ENCODE measurements around the gene SIPA1L2.

SIPA1L2 gene, protein sequence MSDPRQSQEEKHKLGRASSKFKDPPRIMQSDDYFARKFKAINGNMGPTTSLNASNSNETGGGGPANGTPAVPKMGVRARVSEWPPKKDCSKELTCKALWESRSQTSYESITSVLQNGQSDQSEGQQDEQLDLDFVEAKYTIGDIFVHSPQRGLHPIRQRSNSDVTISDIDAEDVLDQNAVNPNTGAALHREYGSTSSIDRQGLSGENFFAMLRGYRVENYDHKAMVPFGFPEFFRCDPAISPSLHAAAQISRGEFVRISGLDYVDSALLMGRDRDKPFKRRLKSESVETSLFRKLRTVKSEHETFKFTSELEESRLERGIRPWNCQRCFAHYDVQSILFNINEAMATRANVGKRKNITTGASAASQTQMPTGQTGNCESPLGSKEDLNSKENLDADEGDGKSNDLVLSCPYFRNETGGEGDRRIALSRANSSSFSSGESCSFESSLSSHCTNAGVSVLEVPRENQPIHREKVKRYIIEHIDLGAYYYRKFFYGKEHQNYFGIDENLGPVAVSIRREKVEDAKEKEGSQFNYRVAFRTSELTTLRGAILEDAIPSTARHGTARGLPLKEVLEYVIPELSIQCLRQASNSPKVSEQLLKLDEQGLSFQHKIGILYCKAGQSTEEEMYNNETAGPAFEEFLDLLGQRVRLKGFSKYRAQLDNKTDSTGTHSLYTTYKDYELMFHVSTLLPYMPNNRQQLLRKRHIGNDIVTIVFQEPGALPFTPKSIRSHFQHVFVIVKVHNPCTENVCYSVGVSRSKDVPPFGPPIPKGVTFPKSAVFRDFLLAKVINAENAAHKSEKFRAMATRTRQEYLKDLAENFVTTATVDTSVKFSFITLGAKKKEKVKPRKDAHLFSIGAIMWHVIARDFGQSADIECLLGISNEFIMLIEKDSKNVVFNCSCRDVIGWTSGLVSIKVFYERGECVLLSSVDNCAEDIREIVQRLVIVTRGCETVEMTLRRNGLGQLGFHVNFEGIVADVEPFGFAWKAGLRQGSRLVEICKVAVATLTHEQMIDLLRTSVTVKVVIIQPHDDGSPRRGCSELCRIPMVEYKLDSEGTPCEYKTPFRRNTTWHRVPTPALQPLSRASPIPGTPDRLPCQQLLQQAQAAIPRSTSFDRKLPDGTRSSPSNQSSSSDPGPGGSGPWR (N-terminal part only)

DNA sequence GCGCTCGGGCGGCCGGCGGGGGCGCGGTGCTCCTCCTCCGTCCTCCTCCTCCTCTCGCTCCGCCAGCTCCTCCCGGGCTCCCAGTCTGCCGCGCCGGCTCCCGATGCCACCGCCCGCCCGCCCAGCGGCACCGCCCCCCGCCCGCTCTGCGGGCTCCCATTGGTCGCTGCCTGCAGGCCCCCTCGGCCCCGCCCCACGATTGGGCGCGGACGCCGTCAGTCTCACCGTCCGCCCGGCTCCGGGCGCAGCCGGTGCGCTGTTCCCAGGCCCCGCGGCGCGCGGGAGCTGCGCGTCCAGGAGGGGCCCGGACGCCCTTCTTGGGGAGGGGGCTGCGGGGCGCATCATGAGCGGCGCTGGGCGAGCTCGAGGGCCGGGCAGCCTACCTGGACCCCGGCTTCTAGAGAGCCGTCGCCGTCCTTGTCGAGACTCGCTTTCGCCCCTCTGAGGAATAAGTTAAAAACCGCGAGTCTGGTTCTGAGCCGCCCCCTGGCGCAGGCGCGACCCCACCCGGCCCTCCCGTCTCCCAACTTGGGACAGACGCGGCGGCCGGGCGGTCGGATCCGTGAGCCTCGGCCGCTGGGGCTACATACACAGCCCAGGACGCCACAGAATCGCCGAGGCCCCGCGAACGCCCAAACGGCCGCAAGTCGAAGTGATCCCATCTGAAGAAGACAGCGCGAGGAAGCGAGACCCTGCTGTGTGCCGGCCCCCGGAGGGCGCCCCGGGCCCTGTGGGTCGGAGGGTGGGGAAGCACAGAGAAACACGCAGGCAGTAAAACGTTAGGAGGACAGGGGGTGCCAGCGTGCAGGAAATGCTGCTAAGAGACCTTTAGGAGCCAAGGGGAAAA, at the start of gene SIPA1L2:
TSS of gene SIPA1L2 (minus strand) at position 87 of the 847 bp plus-strand sequence. CDS start 114,794 bp downstream, outside the sequence.
- Mint-ChIP-seq H3K4me3 (peak within 1 kb of the TSS; percentile 89), H3K36me3 (ENCODE audit: low read depth) (no peaks in the 10 kb centered on the region), H3K4me1 (ENCODE audit: low read depth) (peaks cover 35% of the 10 kb centered on the region), H3K27me3 (peaks cover 40% of the 10 kb centered on the region), H3K9me3 (no peaks in the 10 kb centered on the region), H3K27ac (peak within 1 kb of the TSS; percentile 89)

DNA sequence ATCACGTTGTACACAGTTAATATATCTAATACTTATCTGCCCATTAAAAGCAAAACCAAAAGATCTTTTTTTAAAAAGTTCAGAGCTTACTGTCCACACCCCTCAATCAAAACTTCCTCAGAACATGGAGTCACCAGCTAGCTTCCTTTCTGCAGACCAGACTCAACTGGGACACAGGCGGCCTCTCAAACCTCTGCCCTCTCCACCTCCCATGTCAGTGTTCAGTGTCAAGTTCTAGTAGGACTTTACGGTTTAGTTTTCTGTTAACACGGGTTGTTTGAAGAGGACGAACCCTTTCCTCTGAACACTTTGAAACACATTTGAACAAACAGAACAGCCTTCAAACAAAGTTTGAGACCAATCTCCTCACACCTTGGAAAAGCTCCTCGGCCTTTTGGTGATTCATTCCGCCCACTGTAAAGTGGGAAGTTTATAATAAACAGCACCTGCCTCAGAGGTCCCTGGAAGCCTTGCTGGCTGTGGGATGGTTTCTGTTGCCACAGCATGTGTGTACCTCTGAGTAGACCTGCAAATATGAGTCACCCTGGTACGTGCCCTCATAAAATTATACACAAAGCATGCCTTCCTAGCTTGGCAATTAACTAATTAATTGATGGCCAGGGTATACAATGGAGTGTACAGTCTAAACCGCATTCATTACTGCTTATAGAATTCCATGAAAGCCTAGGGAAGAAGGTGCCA, 48.4 kb upstream of the SIPA1L2 start:
- H3K9me3 Mint-ChIP-seq: no peaks in the 10 kb centered on the region
- no peaks in the 10 kb centered on the region for H3K36me3 Mint-ChIP-seq (ENCODE audit: low read depth)
- H3K4me1 Mint-ChIP-seq (ENCODE audit: low read depth): peaks cover 7% of the 10 kb centered on the region
- H3K27me3 Mint-ChIP-seq: no peaks in the 10 kb centered on the region
- no peak overlapping the region for H3K4me3 Mint-ChIP-seq
- H3K27ac Mint-ChIP-seq: no peak overlapping the region

DNA sequence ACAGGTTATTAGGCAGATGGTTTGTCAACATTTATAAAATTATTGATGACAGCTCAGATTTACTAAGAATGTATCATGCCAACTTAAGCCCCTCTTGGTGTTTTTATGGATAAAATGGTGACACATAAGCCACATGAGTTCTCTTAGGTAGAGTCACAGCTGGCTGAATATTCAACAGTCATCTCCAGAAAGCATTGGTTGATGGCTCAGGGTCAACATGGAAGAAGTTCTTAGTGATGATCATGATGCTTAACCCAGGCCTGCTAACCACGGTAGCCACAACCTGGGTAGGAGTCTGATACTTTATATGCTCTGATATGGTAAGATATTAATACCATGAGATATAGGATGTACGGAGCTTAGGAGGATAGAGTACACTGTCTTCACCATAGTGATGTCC, 46.4 kb upstream of the SIPA1L2 start:
- Mint-ChIP-seq H3K4me3 (no peak overlapping the region), H3K36me3 (ENCODE audit: low read depth) (no peaks in the 10 kb centered on the region), H3K27me3 (no peaks in the 10 kb centered on the region), H3K27ac (no peak overlapping the region), H3K4me1 (ENCODE audit: low read depth) (peaks cover 7% of the 10 kb centered on the region), H3K9me3 (no peaks in the 10 kb centered on the region)

DNA sequence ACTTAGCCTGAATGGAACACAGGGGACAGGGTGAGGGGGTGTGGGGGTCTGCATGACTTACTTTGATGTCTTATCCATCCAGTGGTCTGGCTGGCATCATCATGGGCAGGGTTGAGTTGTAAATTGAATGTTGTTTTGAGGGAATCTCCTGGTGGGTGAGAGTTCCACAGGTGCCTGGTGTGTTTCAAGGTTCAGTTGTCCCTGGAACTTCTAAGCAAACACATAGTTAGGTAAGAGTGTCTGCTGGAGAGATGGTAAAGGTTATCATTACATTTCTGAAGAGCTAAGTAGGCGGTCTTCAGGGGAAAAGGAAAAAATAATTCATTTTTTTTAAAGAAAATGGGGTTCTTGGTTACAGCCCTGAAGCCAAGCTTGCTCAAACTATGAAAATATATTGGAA, 46.0 kb upstream of the SIPA1L2 start:
- H3K4me3 Mint-ChIP-seq: no peak overlapping the region
- no peaks in the 10 kb centered on the region for H3K27me3 Mint-ChIP-seq
- no peak overlapping the region for H3K27ac Mint-ChIP-seq
- no peaks in the 10 kb centered on the region for H3K36me3 Mint-ChIP-seq (ENCODE audit: low read depth)
- no peaks in the 10 kb centered on the region for H3K9me3 Mint-ChIP-seq
- H3K4me1 Mint-ChIP-seq (ENCODE audit: low read depth): peaks cover 7% of the 10 kb centered on the region

DNA sequence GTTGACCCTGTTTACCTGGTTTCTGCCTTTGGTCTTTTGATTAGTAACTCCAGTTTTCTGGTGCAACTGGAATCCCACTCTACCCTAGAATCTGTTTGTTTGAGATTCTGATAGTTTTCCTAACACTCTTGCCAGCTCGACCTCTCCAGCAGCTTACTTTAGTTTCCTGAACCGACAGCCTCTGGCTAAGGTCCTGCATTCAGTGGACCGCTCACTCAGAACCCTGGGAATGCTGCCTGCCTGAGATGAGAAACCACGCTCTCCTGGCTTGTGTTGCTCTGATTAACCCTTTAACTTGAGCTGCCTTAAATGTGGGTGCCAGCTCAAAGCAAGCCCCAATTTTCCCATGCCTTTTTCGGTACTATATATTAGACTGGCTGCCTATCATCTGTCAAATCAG, 45.3 kb upstream of the SIPA1L2 start:
- Mint-ChIP-seq H3K27ac (no peak overlapping the region), H3K36me3 (ENCODE audit: low read depth) (no peaks in the 10 kb centered on the region), H3K27me3 (no peaks in the 10 kb centered on the region), H3K4me3 (no peak overlapping the region), H3K9me3 (no peaks in the 10 kb centered on the region), H3K4me1 (ENCODE audit: low read depth) (peaks cover 7% of the 10 kb centered on the region)

DNA sequence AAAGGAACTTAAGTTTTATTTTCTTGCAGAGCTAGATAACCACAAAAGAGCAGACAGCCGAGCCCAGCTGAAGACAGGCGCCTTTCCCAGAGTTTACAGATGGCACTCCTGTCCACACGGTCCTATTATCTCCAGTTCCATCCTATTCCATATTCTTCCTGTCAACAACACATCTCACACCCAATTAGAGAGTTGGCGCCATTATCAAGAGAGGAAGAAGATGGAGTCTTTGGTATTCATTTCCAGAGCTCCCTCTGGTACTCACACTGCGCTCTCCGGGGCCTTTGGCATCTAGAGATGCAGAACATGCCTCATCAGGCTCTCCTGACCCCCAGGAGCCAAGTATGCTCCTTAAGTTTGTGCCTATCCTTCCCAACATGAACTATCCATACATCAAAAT, 43.3 kb upstream of the SIPA1L2 start:
- Mint-ChIP-seq H3K27me3 (no peaks in the 10 kb centered on the region), H3K36me3 (ENCODE audit: low read depth) (no peaks in the 10 kb centered on the region), H3K27ac (no peak overlapping the region), H3K9me3 (no peaks in the 10 kb centered on the region), H3K4me3 (no peak overlapping the region), H3K4me1 (ENCODE audit: low read depth) (peaks cover 7% of the 10 kb centered on the region)

DNA sequence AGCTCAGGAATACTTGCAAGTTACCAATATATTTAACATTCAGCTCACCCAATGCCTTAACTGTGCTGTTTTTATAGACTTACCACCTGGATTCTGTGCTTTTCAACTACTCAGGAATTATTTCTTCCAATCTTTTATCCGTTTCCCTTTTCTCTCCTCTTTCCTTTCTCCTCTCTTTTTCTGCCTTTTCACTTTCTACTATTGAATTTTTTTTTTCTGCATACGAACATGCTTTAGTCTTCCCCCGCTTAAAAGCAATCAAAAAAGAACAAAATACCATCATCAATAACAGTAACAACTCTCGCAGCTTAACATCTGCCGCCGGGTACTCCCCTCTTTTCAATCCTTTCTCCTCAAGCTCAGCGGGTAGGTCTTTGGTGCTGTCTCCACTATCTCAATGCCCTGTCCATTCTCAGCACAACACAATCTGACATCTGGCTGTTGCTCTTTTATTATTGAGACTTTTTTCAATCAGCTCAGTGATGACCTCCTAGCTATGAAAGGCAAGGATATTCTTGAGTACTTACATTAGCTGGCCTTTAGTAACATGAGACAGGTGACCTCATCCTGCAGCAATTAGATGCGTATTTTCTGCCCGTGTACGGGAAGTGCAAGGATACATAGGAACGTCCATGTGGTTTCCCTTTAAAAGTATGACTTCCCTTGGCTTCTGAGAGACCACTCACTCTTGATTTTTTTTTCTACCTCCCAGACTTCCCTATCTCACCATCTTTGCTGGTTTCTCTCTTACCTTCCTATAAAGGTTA, 40.2 kb upstream of the SIPA1L2 start:
- Mint-ChIP-seq H3K4me3 (no peak overlapping the region), H3K4me1 (ENCODE audit: low read depth) (peaks cover 10% of the 10 kb centered on the region), H3K27me3 (no peaks in the 10 kb centered on the region), H3K36me3 (ENCODE audit: low read depth) (no peaks in the 10 kb centered on the region), H3K9me3 (no peaks in the 10 kb centered on the region), H3K27ac (no peak overlapping the region)

GRCh38 chr1:232667778-232668165, 37.8 kb upstream of the SIPA1L2 start:
- H3K27me3 Mint-ChIP-seq: no peaks in the 10 kb centered on the region
- no peaks in the 10 kb centered on the region for H3K36me3 Mint-ChIP-seq (ENCODE audit: low read depth)
- H3K4me3 Mint-ChIP-seq: no peak overlapping the region
- no peaks in the 10 kb centered on the region for H3K9me3 Mint-ChIP-seq
- H3K4me1 Mint-ChIP-seq (ENCODE audit: low read depth): peaks cover 10% of the 10 kb centered on the region
- no peak overlapping the region for H3K27ac Mint-ChIP-seq

GRCh38 chr1:232667094-232667777, 37.3 kb upstream of the SIPA1L2 start:
- no peaks in the 10 kb centered on the region for H3K9me3 Mint-ChIP-seq
- H3K36me3 Mint-ChIP-seq (ENCODE audit: low read depth): no peaks in the 10 kb centered on the region
- H3K27ac Mint-ChIP-seq: no peak overlapping the region
- H3K4me1 Mint-ChIP-seq (ENCODE audit: low read depth): peaks cover 10% of the 10 kb centered on the region
- H3K4me3 Mint-ChIP-seq: no peak overlapping the region
- H3K27me3 Mint-ChIP-seq: no peaks in the 10 kb centered on the region

DNA sequence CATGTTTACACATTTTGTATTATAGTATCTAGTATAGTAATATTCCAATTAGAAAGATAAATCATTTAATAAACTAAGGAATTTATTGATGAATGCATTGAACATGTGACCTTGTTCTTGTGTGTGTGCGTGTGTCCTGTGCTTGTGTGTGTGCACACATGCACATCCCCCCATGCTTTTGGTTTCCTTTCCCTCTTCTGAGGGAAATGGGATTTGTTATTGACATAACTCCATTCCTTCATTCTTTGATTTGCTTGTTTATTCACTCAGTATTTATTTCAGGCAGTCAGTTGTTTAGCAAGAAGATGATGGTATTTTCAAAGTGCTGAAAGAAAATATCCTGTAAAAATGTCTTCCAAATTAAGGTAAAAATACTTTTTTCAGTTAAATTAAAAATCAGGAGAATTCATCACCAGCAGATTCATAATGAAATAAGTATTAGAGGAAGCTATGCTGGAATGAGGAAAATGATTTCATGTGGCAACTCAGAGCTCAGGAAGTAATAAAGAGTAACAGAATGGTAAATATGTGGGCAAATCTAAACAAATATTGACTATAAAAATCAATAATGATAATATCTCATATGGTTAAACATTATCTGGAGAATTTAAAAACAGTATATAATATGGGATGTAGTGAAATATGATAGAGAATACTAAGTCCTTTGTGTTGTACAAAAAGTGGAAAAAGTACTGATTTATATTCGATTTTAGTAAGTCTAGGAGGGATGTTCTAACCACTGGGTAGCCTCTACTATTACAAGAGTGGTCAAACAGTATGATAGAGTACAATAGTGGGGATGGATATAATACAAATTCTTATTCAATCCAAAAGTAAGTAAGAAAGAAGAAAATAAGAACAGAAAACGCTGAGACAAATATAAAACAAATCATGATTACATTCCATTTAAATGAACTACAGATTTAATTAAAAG, 35.2 kb upstream of the SIPA1L2 start:
- Mint-ChIP-seq H3K27me3 (peaks cover 8% of the 10 kb centered on the region), H3K4me3 (no peak overlapping the region), H3K9me3 (no peaks in the 10 kb centered on the region), H3K36me3 (ENCODE audit: low read depth) (no peaks in the 10 kb centered on the region), H3K27ac (no peak overlapping the region), H3K4me1 (ENCODE audit: low read depth) (peaks cover 10% of the 10 kb centered on the region)

GRCh38 chr1:232662910-232663309, 33.0 kb upstream of the SIPA1L2 start:
- H3K9me3 Mint-ChIP-seq: no peaks in the 10 kb centered on the region
- no peak overlapping the region for H3K27ac Mint-ChIP-seq
- H3K4me1 Mint-ChIP-seq (ENCODE audit: low read depth): peaks cover 10% of the 10 kb centered on the region

DNA sequence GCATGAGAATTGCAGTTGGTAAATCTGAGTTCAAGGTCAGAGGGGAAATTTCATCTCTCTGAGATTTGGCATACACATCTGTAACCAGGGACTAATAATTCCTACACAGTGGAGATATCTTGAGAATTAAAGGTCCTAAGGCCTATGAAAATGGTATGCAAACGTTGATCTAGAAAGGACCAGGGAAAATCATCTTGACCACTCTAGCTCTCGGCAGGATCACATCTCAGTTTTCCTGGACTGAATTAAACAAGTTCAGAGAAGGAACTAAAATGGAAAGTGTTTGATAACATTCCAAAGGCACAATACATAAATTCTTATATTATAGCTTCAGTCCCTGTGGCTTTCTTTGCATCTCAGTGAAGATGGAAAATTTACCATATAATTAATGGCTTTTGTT, 28.5 kb upstream of the SIPA1L2 start:
- Mint-ChIP-seq H3K9me3 (no peaks in the 10 kb centered on the region), H3K4me3 (no peak overlapping the region), H3K4me1 (ENCODE audit: low read depth) (no peaks in the 10 kb centered on the region), H3K27me3 (peaks cover 26% of the 10 kb centered on the region), H3K27ac (no peak overlapping the region), H3K36me3 (ENCODE audit: low read depth) (no peaks in the 10 kb centered on the region)

More at GRCh38 chr1:232662910-232663309, 33.0 kb upstream of the SIPA1L2 start:
- Mint-ChIP-seq H3K36me3 (ENCODE audit: low read depth) (no peaks in the 10 kb centered on the region), H3K27me3 (peaks cover 17% of the 10 kb centered on the region), H3K4me3 (no peak overlapping the region)

Measured in stimulated activated naive CD8-positive, alpha-beta T cell treated with anti-CD3 and anti-CD28 coated beads, Interleukin-15, Interleukin-2, amounts not matched to agents 100 ng/mL and 50 ng/mL, for 24 hours (primary cell).